Small intestine (tissue), 7 donors: ENCODE results near the gene TRPM7. TPM values are rescaled to one million over a fixed set of nuclear protein-coding genes. Genes with fewer than 3 reads are reported as not detected.
"Not testable (repeated sequence)": the region's sequence is repeated elsewhere in the genome, so short reads cannot be mapped to it uniquely, and the experiment has no call there.

Source experiments
- DNase-seq, 2 donors: peaks; one replicate each; pipeline versions ENCODE4 v3.0.0 to v3.0.0-alpha.2; 2013
- FAIRE-seq: peaks from 2 replicates; lab custom pipeline; 2012; peaks lifted over from hg19 to GRCh38; lab: Jason Lieb, UNC
- H3K27ac ChIP-seq, 3 donors: one replicate each; pipeline ENCODE4 v1.5.1; 2013; ENCODE audit warnings: low read length in 2 of 3, mild to moderate bottlenecking in 2 of 3, control low read depth in 1 of 3, inconsistent platforms in 1 of 3, low read depth in 1 of 3, moderate library complexity in 1 of 3
- H3K27me3 ChIP-seq, 3 donors: one replicate each; pipeline ENCODE4 v1.6.1; 2013; ENCODE audit warnings: low read length in 3 of 3, inconsistent platforms in 1 of 3; ENCODE audit not compliant: control insufficient read depth in 3 of 3, insufficient read depth in 3 of 3
- H3K36me3 ChIP-seq, 3 donors: one replicate each; pipeline ENCODE4 v1.6.1; 2013; ENCODE audit warnings: low read length in 3 of 3, inconsistent platforms in 1 of 3, low read depth in 1 of 3, mild to moderate bottlenecking in 1 of 3, moderate library complexity in 1 of 3; ENCODE audit not compliant: control insufficient read depth in 3 of 3, insufficient read depth in 2 of 3
- H3K4me1 ChIP-seq, 3 donors: one replicate each; pipeline ENCODE4 v1.6.1; 2013; ENCODE audit warnings: low read length in 2 of 3, inconsistent platforms in 1 of 3, low read depth in 1 of 3, mild to moderate bottlenecking in 1 of 3, moderate library complexity in 1 of 3; ENCODE audit not compliant: control insufficient read depth in 3 of 3, insufficient read depth in 2 of 3
- H3K4me3 ChIP-seq, 3 donors: one replicate each; pipeline ENCODE4 v1.5.1; 2013; ENCODE audit warnings: low read length in 3 of 3, control low read depth in 1 of 3, inconsistent platforms in 1 of 3, low read depth in 1 of 3, mild to moderate bottlenecking in 1 of 3, moderate library complexity in 1 of 3
- H3K9me3 ChIP-seq, 2 donors: one replicate each; pipeline ENCODE4 v1.6.1; 2013; ENCODE audit warnings: low read depth in 1 of 2, low read length in 1 of 2; ENCODE audit not compliant: control insufficient read depth in 2 of 2, insufficient read depth in 1 of 2
- WGBS, 3 donors: extraction: QIAGEN DNeasy Blood & Tissue Kit; methylation state at CpG; one replicate each; pipeline ENCODE4 v1.1.7; 2013; 5-methylcytosine and 5-hydroxymethylcytosine counted together
- polyA plus RNA-seq, 4 donors: library from polyadenylated mRNA; stranded (reverse) in 3 of 4; unstranded in 1 of 4; fragments of 200-250 nt in 3 of 4; fragments of 120-200 nt in 1 of 4; gene quantifications; one replicate each; pipeline versions ENCODE4 v1.2.1 to v1.2.3, GENCODE V29; 2013
- donor health status: healthy with polysubstance abuse.
- donor health status: control.
- donor health status: control.
- donor health status: Bipolar disorder and iron deficiency.
- donor health status: healthy.

Gene TRPM7
- polyA plus RNA-seq, 4 donors, result 5.7 to 36.2 (median 9.5) TPM

DNA sequence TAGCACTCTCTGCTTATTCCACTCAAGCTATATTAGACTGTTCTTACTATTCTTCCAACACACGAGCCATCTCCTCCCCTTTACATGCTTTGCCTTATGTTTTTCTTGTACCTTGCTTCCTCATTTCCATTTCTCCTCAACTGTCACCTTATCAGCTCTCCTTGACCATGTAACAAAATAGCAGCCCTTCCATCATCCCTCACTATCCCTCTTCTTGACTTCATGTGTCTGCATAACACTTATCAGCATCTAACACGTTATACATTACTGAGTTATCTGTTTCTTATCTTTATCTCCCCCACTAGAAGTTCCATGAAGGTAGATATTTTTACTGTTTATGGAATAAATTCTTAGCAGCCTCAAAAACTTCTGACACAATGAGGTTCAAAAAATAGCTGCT is 45.3 kb downstream of the TRPM7 start:
- no peak for FAIRE-seq
- H3K27me3 ChIP-seq, result no peaks in the 10 kb centered on the region
- H3K4me3 ChIP-seq, result no peak overlapping the region
- 73 to 86% (median 74%) methylated on average over 2 of the region's 2 CpGs for WGBS, 3 donors
- H3K4me1 ChIP-seq, result no peaks in the 10 kb centered on the region
- no peak overlapping the region for H3K27ac ChIP-seq
- H3K9me3 ChIP-seq, result no peaks in the 10 kb centered on the region
- DNase-seq, result no peak
- H3K36me3 ChIP-seq, result peaks cover 3 to 52% (median 13%) of the 10 kb centered on the region in 3 donors

- FAIRE-seq, result no peak
- H3K9me3 ChIP-seq, result no peaks in the 10 kb centered on the region
- WGBS, 3 donors, result 97% methylated on average over 9 of the region's 9 CpGs
- H3K36me3 ChIP-seq, result peaks cover 4 to 46% (median 7%) of the 10 kb centered on the region in 3 donors
- H3K27me3 ChIP-seq, result no peaks in the 10 kb centered on the region
- no peak overlapping the region for H3K27ac ChIP-seq
- H3K4me1 ChIP-seq, result no peaks in the 10 kb centered on the region
- no peak overlapping the region for H3K4me3 ChIP-seq
- no peak for DNase-seq
Measured at GRCh38 chr15:50636146-50636545, 50.5 kb downstream of the TRPM7 start.

DNA sequence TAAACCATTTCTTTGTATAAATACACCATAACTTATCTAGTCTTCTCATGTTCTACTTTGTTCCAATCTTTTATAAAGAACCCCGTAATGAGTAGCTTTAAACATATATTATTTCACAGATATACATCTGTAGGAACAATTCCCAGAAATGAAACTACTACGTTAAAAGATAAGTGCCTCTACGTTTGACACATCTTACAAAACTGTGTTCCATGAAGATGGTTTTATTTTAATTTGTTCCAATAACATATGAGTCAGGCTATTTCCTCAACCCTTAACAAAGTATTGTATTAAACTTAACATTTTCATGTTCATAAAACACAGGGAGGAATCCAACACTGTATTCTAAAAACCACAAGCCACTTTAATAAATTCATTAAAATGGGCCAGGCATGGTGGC is 52.9 kb downstream of the TRPM7 start:
- H3K9me3 ChIP-seq, result no peaks in the 10 kb centered on the region
- no peak for DNase-seq
- no peaks in the 10 kb centered on the region for H3K27me3 ChIP-seq
- H3K4me1 ChIP-seq, result no peaks in the 10 kb centered on the region
- 66 to 88% (median 85%) methylated on average over 3 of the region's 3 CpGs for WGBS, 3 donors
- H3K4me3 ChIP-seq, result no peak overlapping the region
- FAIRE-seq, result no peak
- no peak overlapping the region for H3K27ac ChIP-seq
- peaks cover 4 to 52% (median 11%) of the 10 kb centered on the region in 3 donors for H3K36me3 ChIP-seq

GRCh38 chr15:50628421-50628820 is 58.2 kb downstream of the TRPM7 start:
- Histone ChIP-seq H3K9me3 (no peaks in the 10 kb centered on the region), H3K27me3 (no peaks in the 10 kb centered on the region), H3K4me1 (no peaks in the 10 kb centered on the region), H3K4me3 (no peak overlapping the region), H3K27ac (no peak overlapping the region), H3K36me3 (peaks cover 0 to 23% (median 15%) of the 10 kb centered on the region in 3 donors)
- no peak for FAIRE-seq
- no peak for DNase-seq
- WGBS, 3 donors, result 90 to 94% (median 91%) methylated on average over 5 of the region's 5 CpGs

DNA sequence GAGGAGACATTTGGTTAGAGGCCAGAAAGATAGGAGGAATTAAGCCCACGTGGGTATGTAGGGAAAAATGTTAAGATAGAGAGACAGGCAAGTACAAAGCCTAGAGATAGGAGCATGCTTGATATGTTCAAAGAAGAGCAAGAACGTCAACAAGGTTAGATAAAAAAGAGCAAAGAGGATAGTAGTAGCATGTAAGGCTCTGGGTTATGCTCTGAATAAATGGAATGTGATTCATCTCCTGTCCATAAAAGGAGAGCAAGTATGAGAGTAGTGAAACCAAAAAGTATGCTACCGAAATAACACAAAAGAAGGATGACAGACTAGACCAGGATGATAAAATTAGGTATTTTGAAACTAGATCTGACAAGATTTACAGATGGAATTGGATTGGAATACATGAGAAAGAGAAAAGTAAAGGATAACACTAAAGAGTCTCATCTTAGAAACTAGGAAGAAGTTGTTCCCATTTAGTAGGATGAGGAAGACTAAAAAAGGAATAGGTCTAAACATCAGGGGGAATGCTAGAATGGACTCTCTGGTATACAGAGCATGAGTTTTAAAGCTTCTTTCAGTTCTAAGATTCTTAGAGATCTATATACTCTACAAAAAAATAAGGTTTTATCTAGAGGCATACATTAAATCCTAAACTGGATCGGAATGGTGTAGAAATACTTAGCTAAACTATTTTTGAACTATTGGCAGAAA is 59.1 kb downstream of the TRPM7 start:
- DNase-seq (no peak), FAIRE-seq (no peak)
- Histone ChIP-seq H3K36me3 (peaks cover 0 to 29% (median 15%) of the 10 kb centered on the region in 3 donors), H3K4me3 (no peak overlapping the region), H3K4me1 (no peaks in the 10 kb centered on the region), H3K27me3 (no peaks in the 10 kb centered on the region), H3K9me3 (no peaks in the 10 kb centered on the region), H3K27ac (no peak overlapping the region)
- 67 to 73% (median 71%) methylated on average over 4 of the region's 4 CpGs for WGBS, 3 donors

DNA sequence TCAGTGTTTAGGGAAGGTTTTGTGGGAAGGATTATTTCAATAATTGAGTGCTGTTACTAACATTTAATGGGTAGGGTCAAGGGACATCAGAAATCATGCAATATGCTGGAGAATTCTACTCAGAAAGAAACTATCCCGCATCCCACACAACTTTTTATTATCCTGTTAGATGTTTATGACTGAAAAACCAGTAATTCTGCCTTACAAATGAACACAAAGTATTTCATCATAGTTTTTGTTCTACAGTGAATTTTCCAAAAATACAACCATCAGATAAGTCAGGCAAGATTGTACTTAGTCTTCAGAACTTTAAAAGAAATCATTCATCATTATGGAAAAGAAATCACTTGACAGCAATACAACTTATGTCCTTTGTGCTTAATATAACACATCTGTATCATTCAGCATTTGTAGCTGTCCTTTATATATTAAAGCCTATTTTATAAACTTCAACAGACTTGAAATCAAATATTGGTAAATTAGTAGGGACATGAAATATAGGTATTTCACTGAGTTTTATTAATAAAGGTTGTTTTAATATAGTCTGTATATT is 61.9 kb downstream of the TRPM7 start:
- H3K27me3 ChIP-seq, result no peaks in the 10 kb centered on the region
- no peaks in the 10 kb centered on the region for H3K9me3 ChIP-seq
- DNase-seq (no peak), FAIRE-seq (no peak)
- H3K36me3 ChIP-seq, result peaks cover 2 to 25% (median 9%) of the 10 kb centered on the region in 3 donors
- no peaks in the 10 kb centered on the region for H3K4me1 ChIP-seq
- H3K4me3 ChIP-seq, result no peak overlapping the region
- 87 to 100% (median 92%) methylated on average over 1 of the region's 1 CpG for WGBS, 3 donors
- H3K27ac ChIP-seq, result no peak overlapping the region

- H3K27ac ChIP-seq, H3K9me3 ChIP-seq, H3K4me3 ChIP-seq, H3K27me3 ChIP-seq, H3K4me1 ChIP-seq: not testable (repeated sequence)
- peaks cover 2 to 24% (median 4%) of the 10 kb centered on the region in 3 donors for H3K36me3 ChIP-seq
- FAIRE-seq, result peak; percentile 26
- WGBS, 3 donors, result 83 to 88% (median 88%) methylated on average over 8 of the region's 8 CpGs
- peak; percentile 5 to 18 for DNase-seq
Measured at GRCh38 chr15:50622361-50622943, 64.1 kb downstream of the TRPM7 start.

- not testable (repeated sequence) for FAIRE-seq, H3K4me3 ChIP-seq, H3K27ac ChIP-seq, H3K4me1 ChIP-seq, DNase-seq, H3K9me3 ChIP-seq, H3K27me3 ChIP-seq
- WGBS, 3 donors, result 92 to 98% (median 97%) methylated on average over 6 of the region's 6 CpGs
- H3K36me3 ChIP-seq, result peaks cover 2 to 38% (median 4%) of the 10 kb centered on the region in 3 donors
Measured at GRCh38 chr15:50616960-50617359, 69.6 kb downstream of the TRPM7 start.
